KOPT-K1 (cell line): ENCODE data around the gene NBEAL2.
A peak's percentile ranks its signal among the peaks of the same experiment; 100 is the strongest.

Experiments
- H3K27ac ChIP-seq: fragments of 200-600 bp; sonication (generic); 2 replicates; pipeline ENCODE4 v1.5.1; 2016; ENCODE audit warnings: antibody characterized with exemption, mild to moderate bottlenecking, low read depth, low read length; ENCODE audit not compliant: poor library complexity, severe bottlenecking
- H3K36me3 ChIP-seq: fragments of 200-600 bp; sonication (generic); 2 replicates; pipeline ENCODE4 v1.5.1; 2017; ENCODE audit warnings: antibody characterized with exemption, mild to moderate bottlenecking, low read length, moderate library complexity; ENCODE audit not compliant: insufficient read depth
- H3K9me3 ChIP-seq: fragments of 200-600 bp; sonication (generic); 2 replicates; pipeline ENCODE4 v1.5.1; 2017; ENCODE audit warnings: antibody characterized with exemption, low read length, mild to moderate bottlenecking; ENCODE audit not compliant: insufficient read depth, poor library complexity, severe bottlenecking

The NBEAL2 gene

DNA sequence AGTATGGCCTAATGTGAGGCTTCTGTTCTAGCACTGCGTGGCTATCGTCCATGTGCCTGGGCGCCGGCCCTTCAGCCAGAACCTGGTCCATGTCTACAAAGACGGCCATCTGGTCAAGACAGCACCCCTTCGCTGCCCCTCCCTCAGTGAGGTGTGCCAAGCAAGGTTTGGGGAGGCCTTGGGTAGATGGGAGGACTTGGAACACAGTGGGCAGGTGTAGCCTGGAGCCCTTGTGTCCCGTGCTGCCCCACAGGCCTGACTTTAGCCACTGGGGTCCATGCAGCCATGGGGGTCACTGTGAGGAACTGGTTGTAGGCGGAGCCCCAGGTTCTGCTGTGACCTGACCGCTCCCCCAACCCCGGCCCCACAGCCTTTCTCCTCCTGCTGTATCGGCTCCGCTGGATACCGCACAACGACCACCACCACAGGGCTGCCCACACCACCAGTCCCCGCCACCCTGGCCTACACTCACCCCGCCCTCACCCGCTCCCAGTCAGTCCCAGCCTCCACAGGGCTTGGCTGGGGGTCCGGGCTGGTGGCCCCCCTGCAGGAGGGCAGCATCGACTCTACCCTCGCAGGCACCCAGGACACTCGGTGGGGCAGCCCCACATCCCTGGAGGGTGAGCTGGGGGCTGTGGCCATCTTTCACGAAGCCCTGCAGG is 16.6 kb downstream of the NBEAL2 start:
- no peaks in the 10 kb centered on the region for H3K9me3 ChIP-seq
- peak overlapping the region; percentile 35 for H3K27ac ChIP-seq
- peaks cover 100% of the 10 kb centered on the region for H3K36me3 ChIP-seq

DNA sequence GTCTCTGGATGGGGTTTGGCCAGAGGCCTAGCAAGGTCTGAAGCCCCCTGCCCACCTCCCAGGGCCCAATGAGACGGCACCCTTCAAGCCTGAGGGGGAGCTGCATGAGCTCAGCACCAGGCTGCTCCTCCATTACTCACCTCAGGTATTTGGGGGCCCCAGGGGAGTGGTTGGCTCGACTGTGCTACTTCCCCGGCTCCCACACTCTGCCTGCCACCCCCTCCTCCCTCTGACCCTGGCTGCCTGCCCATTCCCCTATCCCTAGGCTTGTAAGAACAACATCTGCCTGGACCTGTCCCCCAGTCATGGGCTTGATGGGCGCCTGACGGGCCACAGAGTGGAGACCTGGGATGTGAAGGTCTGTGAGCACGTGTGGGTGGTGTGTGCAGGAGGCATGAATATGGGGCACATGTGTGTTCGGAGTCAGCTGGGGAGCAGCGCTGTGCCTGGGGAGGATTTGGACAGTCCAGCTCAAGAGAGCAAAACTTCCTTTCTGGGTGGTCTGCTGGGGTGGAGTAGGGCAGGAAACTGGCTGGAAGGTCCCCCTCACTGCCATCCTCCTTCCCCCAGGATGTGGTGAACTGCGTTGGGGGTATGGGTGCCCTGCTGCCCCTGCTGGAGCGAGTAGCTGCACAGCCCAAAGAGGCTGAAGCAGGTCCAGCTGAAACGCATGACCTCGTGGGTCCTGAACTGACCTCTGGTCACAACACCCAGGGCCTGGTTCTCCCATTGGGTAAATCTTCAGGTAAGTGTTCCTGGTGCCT is 17.4 kb downstream of the NBEAL2 start:
- H3K36me3 ChIP-seq: peaks cover 100% of the 10 kb centered on the region
- H3K9me3 ChIP-seq: no peaks in the 10 kb centered on the region
- H3K27ac ChIP-seq: peak overlapping the region; percentile 35

DNA sequence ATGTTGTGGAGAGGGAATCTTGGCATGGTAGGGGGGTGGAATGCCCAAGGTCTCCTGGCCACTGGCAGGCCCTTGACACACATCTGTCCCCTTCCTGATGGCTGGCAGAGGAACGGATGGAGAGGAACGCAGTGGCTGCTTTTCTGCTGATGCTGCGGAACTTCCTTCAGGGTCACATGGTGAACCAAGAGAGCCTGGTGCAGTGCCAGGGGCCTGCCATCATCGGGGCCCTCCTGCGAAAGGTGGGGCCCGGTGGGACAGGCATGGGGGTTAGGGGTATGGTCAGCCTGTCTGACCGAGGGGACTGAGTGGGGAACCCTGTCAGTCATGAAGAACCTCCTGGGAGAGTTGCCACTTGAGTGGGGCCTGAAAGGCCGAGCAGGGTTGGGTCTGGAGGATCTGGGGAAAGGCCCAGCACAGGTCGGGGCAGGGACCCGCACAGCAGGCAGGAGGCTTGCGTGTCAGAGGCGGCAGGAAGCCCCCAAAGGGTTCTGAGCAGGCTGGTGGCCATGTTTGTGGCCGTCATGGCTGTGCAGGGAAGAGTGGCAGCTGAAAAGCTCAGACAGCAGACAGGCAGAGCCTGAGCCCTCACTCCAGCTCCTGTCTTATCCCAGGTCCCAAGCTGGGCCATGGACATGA is 18.1 kb downstream of the NBEAL2 start:
- Histone ChIP-seq H3K36me3 (peaks cover 100% of the 10 kb centered on the region), H3K9me3 (no peaks in the 10 kb centered on the region), H3K27ac (peak overlapping the region; percentile 35)

DNA sequence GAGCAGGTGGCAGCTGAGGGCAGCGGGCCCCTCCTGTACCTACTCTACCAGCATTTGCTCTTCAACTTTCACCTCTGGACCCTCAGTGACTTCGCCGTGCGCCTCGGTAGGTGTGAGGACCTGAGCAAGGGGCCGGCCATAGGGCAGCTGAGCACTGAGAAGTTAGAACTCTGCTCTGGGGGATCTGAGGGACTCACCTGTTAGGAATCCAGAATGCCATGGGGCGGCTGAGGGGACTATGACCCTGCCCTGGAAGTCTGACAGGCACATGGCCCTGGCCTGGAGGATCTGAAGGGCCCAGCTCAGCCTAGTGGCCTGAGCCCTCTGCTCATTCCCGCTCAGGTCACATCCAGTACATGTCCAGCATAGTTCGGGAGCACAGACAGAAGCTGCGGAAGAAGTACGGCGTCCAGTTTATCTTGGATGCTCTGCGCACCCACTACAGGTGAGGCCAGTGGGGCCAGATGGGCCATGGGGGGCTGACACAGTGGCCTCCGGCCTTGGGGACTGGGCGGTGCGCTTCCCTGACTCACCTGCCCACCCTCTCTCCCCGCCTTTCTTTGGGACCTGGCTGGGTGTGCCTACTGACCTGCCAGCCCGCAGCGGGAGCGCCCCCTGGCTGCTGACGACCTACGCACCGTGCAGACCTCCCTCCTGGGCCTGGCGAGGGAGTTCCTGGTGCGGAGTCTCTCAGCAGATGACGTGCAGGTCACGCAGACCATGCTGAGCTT is 18.8 kb downstream of the NBEAL2 start:
- Histone ChIP-seq H3K36me3 (peaks cover 100% of the 10 kb centered on the region), H3K27ac (no peak overlapping the region), H3K9me3 (no peaks in the 10 kb centered on the region)

DNA sequence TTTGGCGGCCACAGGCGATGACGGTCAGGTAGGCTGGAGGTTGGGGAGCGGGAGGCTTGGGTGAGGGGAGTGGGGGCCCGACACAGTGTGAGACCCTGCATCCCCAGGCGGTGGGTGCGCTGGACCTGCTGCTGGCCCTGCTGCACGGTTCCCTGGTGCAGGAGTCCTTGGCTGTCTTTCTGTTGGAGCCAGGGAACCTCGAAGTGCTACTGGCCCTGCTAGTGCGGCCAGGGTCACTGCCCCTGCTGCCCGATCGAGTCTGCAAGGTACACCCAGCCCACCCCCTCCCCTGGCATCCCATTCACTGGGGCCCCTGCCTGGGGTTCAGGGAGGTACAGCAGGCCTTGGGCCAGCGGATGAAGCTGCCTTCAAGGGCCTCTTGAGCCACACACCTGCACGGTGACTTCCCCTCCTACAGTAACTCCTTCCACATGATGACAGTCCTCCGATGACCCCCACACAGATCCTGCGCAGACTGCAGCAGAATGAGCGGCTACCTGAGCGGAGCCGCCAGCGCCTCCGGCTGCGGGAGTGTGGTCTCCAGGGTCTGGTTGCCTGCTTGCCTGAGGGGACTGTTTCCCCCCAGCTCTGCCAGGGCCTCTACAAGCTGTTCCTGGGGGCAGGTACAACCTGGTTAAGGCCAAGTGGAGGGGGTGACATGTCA is 19.5 kb downstream of the NBEAL2 start:
- Histone ChIP-seq H3K27ac (no peak overlapping the region), H3K36me3 (peaks cover 100% of the 10 kb centered on the region), H3K9me3 (no peaks in the 10 kb centered on the region)

DNA sequence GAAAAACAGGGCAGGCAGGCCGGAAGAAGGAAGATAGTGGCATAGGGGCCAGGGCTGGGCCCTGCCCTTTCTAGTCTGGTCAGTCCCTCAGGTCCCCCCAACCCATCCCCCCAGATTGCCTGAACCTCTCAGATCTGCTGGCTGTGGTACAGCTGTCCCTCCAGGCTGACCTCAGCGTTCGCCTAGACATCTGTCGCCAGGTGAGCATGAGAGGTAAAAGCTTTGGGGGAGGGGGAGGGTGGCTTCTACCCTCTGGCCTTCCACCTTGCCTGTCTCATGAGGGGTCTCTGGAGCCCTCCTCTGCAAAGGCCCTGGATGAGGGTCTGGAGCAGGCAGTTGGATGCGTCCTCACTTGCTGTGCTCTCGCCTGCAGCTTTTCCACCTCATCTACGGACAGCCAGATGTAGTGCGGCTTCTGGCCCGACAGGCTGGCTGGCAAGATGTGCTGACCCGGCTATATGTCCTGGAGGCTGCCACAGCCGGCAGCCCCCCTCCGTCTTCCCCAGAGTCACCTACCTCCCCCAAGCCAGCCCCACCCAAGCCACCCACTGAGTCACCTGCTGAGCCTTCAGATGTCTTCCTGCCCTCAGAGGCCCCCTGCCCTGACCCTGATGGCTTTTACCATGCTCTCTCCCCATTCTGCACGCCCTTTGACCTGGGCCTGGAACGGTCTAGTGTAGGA is 20.2 kb downstream of the NBEAL2 start:
- peaks cover 100% of the 10 kb centered on the region for H3K36me3 ChIP-seq

DNA sequence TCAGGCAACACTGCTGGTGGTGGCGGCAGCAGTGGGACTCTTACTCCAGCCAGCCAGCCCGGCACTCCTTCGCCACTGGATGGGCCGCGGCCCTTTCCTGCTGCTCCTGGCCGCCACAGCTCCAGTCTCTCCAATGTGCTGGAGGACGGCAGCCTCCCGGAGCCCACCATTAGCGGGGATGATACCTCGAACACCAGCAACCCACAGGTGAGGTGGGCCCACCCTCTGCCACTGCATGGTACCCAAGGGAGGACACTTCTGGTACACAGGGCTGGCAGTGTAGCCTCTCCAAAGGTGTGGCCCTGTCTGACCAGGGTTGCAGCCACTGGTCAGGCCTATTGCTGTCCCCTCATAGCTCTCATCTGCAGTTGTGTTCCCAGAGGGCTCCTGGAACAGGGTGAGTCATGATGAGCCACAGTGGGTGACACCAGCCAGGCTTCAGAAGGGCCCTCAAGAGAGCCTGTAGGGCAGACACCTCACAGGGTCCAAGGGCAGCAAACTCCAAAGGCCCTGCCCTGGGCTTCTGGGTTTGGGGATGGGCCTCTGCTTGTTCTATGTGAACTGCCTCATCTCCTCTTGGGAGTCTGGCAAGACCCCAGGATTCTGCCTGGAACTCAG is 20.8 kb downstream of the NBEAL2 start:
- Histone ChIP-seq H3K27ac (no peak overlapping the region), H3K36me3 (peaks cover 100% of the 10 kb centered on the region), H3K9me3 (no peaks in the 10 kb centered on the region)

More for the DNA sequence above, 20.2 kb downstream of the NBEAL2 start:
- H3K27ac ChIP-seq: no peak overlapping the region
- no peaks in the 10 kb centered on the region for H3K9me3 ChIP-seq

DNA sequence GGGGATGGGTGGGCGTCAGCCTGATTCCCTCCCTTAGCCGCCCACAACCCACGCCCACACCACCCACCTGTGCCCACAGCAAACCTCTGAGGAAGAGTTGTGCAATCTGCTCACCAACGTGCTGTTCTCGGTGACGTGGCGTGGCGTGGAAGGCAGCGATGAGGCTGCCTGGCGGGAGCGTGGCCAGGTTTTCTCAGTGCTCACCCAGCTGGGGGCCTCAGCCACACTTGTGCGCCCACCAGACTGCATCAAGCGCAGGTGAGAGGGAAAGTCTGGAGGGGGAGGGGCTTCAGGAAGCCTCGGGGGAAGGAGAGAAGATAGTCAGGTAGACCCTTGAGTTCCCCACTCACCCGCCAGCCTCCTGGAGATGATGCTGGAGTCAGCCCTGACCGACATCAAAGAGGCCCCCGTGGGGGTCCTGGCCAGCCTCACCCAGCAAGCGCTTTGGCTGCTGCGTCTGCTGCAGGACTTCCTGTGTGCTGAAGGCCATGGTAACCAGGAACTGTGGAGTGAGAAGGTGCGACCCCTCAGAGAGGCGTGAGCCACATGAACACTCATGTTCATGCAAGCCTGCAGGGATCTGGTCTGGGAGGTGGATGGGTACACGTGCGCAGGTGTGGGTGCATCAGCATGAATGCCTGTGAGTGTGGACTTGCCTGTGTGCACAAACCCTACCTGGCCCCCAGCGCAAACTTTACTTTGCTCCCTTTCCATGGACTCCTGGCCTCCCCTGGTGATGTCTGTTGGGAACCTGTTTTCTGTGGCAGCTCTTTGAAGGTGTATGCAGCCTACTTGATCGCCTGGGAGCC is 21.7 kb downstream of the NBEAL2 start:
- Histone ChIP-seq H3K9me3 (no peaks in the 10 kb centered on the region), H3K27ac (no peak overlapping the region), H3K36me3 (peaks cover 100% of the 10 kb centered on the region)

DNA sequence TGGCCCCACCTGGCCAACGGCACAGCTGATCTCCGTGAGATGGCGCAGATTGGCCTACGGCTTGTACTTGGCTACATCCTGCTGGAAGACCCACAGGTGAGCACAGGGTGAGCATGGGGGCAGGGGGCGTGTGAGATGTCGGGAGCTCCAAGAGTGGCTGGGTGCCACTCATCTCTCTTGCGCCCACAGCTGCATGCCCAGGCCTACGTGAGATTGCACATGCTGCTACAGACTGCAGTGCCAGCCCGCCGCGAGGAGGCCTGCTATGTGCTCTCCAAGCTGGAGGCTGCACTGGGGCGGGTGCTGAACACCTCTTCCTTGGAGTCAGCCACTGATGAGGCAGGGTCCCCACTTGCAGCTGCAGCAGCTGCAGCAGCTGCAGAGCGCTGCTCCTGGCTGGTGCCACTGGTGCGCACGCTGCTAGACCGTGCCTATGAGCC is 22.3 kb downstream of the NBEAL2 start:
- Histone ChIP-seq H3K36me3 (peaks cover 100% of the 10 kb centered on the region), H3K9me3 (no peaks in the 10 kb centered on the region), H3K27ac (no peak overlapping the region)

DNA sequence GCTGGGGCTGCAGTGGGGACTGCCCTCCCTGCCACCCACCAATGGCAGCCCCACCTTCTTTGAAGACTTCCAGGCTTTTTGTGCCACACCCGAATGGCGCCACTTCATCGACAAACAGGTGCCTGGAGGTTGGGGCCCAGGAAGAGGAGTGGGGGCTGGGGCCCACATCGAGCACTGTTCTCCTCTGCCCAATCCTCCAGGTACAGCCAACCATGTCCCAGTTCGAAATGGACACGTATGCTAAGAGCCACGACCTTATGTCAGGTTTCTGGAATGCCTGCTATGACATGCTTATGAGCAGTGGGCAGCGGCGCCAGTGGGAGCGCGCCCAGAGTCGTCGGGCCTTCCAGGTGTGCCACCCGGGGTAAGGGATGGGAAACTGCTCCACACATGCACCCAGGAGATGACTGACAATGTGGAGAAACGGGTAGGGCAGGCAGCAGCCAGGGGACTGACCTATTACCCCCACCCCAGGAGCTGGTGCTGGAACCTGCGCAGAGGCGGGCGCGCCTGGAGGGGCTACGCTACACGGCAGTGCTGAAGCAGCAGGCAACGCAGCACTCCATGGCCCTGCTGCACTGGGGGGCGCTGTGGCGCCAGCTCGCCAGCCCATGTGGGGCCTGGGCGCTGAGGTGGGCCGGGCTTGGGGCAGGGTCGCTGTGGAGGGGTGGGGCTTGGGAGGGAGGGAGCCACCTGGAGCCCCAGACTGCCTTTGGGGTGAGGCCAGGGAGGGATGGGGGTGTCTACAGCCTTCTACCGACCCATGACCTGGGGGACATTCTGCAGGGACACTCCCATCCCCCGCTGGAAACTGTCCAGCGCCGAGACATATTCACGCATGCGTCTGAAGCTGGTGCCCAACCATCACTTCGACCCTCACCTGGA is 22.9 kb downstream of the NBEAL2 start:
- Histone ChIP-seq H3K9me3 (no peaks in the 10 kb centered on the region), H3K27ac (no peak overlapping the region), H3K36me3 (peaks cover 100% of the 10 kb centered on the region)

DNA sequence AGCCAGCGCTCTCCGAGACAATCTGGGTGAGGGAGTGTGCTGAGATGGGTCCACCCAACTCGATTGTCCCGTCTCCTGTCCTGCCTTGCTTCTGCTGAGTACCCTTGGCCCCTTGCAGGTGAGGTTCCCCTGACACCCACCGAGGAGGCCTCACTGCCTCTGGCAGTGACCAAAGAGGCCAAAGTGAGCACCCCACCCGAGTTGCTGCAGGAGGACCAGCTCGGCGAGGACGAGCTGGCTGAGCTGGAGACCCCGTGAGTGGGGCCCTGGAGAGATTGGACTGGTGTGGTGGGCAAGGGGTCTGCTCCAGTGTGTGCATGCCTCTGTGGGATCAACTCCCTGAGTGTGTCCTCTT is 23.6 kb downstream of the NBEAL2 start:
- H3K9me3 ChIP-seq: no peaks in the 10 kb centered on the region
- H3K36me3 ChIP-seq: peaks cover 100% of the 10 kb centered on the region
- H3K27ac ChIP-seq: no peak overlapping the region

DNA sequence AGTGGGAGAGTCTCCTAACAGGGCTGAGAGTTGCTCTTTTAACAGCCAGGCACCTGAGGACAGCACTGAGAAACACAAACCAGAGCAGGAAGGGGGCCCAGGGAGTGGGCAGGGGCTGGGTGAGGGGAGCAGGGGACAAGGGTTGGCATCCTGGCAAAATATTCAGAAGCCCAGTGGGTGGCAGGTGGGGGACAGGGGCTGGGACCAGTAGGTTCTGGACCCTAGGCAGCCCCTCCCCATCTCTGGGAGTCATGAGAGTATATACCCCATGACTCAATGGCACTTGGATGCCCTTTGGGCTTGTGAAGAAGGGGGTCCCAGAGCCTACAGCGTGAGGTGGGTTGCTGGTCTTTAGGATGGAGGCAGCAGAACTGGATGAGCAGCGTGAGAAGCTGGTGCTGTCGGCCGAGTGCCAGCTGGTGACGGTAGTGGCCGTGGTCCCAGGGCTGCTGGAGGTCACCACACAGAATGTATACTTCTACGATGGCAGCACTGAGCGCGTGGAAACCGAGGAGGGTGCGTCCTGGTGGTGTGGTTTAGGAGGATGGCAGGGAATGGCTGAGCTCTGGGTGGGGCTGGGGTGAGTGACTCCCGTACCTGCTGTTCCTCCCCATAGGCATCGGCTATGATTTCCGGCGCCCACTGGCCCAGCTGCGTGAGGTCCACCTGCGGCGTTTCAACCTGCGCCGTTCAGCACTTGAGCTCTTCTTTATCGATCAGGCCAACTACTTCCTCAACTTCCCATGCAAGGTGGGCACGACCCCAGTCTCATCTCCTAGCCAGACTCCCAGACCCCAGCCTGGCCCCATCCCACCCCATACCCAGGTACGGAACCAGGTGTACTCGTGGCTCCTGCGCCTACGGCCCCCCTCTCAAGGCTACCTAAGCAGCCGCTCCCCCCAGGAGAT is 24.2 kb downstream of the NBEAL2 start:
- H3K36me3 ChIP-seq: peaks cover 100% of the 10 kb centered on the region
- H3K27ac ChIP-seq: no peak overlapping the region
- no peaks in the 10 kb centered on the region for H3K9me3 ChIP-seq
